Psoas muscle (tissue), 8 donors: ENCODE results near the gene ANKH. TPM values are rescaled to one million over a fixed set of nuclear protein-coding genes. Genes with fewer than 3 reads are reported as not detected.

Experiments
- ATAC-seq, 4 donors: fragments of 200-7000 bp; cut with Tn5 transposase; one replicate each; pipeline ENCODE4 v1.9.1; 2020; ENCODE audit warnings: moderate library complexity in 3 of 4, mild to moderate bottlenecking in 2 of 4
- DNase-seq, 2 donors: peaks; one replicate each; pipeline ENCODE4 v3.0.0-alpha.2; 2020
- H3K27ac ChIP-seq: fragments of 200-600 bp; one replicate; pipeline ENCODE4 v1.8.0; 2022
- H3K27me3 ChIP-seq, 3 donors: fragments of 200-600 bp in 1 of 3; one replicate each; pipeline versions ENCODE4 v1.6.1 to v1.8.0; 2013 to 2022; ENCODE audit warnings: low read length in 2 of 3, mild to moderate bottlenecking in 2 of 3, moderate library complexity in 1 of 3; ENCODE audit not compliant: insufficient read depth in 3 of 3
- H3K36me3 ChIP-seq, 2 donors: fragments of 200-600 bp in 1 of 2; one replicate each; pipeline versions ENCODE4 v1.6.1 to v1.8.0; 2013 to 2022; ENCODE audit warnings: low read depth in 1 of 2, mild to moderate bottlenecking in 1 of 2, moderate library complexity in 1 of 2; ENCODE audit not compliant: insufficient read depth in 1 of 2
- H3K4me1 ChIP-seq: fragments of 200-600 bp; one replicate; pipeline ENCODE4 v1.8.0; 2022
- H3K4me3 ChIP-seq: fragments of 200-600 bp; one replicate; pipeline ENCODE4 v1.8.0; 2022; ENCODE audit warnings: mild to moderate bottlenecking
- H3K9me3 ChIP-seq: fragments of 200-600 bp; one replicate; pipeline ENCODE4 v1.8.0; 2022
- CTCF ChIP-seq: fragments of 200-600 bp; IDR thresholded peaks from one replicate; pipeline ENCODE4 v1.8.0; 2022; ENCODE audit warnings: antibody characterized with exemption
- WGBS, 3 donors: extraction: QIAGEN DNeasy Blood & Tissue Kit; methylation state at CpG; one replicate each; pipeline versions ENCODE4 v1.1.6 to v1.1.7; 2013; 5-methylcytosine and 5-hydroxymethylcytosine counted together
- intact Hi-C, 2 donors: fragments of 100-400 bp; cut with DNase I; formaldehyde crosslinking; loops; one replicate each; pipeline versions ENCODE4 v1.11.0 to v1.14.2; 2022
- polyA plus RNA-seq, 3 donors: library from polyadenylated mRNA; stranded (reverse); fragments of 200-250 nt; gene quantifications; one replicate each; pipeline ENCODE4 v1.2.3, GENCODE V29; 2013
- total RNA-seq, 4 donors: library from RNA; stranded (reverse); fragmentation: NEBNext Ultra II Directional in 2 of 4; extraction: Animal tissue kit (Norgen Biotek cat#: 25700) in 2 of 4; gene quantifications; one replicate each; pipeline versions ENCODE4 v1.2.1 to v1.2.4, GENCODE V29; 2021 to 2023
- donor health status: healthy with polysubstance abuse.
- donor health status: DM: no; HTN: no; CAD: no; lungs with moderate emphysema.
- donor health status: Bipolar disorder and iron deficiency.
- donor health status: healthy.
- donor health status: DM: yes; HTN: yes; CAD: no.
- donor health status: DM: no; HTN: no; CAD: no.
- donor health status: DM: no; HTN: no; CAD: no.
- donor health status: DM: yes; HTN: yes; CAD: no.

ANKH gene
- total and polyA plus RNA-seq, 7 donors, result 24.0 to 92.8 (median 63.0) TPM

GRCh38 chr5:14681236-14681752, 190.3 kb downstream of the ANKH start:
- no peaks in the 10 kb centered on the region for H3K27me3 ChIP-seq
- 58 to 95% (median 86%) methylated on average over 10 of the region's 10 CpGs for WGBS, 3 donors
- intact Hi-C loops, result loop anchor here (10.0 kb wide), 2 partner anchors 94 to 184 kb away; no protein-coding TSS in a partner anchor
- H3K9me3 ChIP-seq, result no peaks in the 10 kb centered on the region
- no peak overlapping the region for H3K4me3 ChIP-seq
- H3K36me3 ChIP-seq, result peaks cover 9 to 48% of the 10 kb centered on the region in 2 donors
- no peak for ATAC-seq
- DNase-seq, result no peak
- peaks cover 45% of the 10 kb centered on the region for H3K4me1 ChIP-seq
- H3K27ac ChIP-seq, result no peak overlapping the region
- no peak for TF ChIP-seq CTCF

DNA sequence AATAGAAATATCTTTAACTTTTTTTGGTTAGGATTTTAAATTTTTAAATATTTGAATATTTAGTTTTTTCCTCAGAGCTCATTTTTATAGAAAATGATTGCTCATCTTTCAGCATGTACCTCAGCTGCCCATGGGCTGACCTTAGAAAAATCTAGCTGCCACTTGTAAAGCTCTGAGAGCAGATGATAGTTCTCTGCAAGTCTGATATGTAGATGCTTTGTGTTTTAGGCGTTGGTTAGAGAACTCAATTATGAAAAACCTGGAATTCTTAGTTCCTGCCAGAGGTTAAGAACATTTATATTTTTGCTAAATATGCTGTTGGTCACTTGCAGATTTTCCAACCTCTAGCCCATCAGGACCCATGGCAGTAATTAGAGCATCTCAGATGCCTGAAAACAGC, 192.0 kb downstream of the ANKH start:
- ATAC-seq (no peak), DNase-seq (no peak)
- intact Hi-C loops, result no loop called here
- Histone ChIP-seq H3K36me3 (peaks cover 9 to 43% of the 10 kb centered on the region in 2 donors), H3K27me3 (no peaks in the 10 kb centered on the region), H3K4me1 (peaks cover 37% of the 10 kb centered on the region), H3K27ac (no peak overlapping the region), H3K4me3 (no peak overlapping the region), H3K9me3 (no peaks in the 10 kb centered on the region)
- TF ChIP-seq CTCF, result no peak
- 87 to 97% (median 96%) methylated on average over 1 of the region's 1 CpG for WGBS, 3 donors

DNA sequence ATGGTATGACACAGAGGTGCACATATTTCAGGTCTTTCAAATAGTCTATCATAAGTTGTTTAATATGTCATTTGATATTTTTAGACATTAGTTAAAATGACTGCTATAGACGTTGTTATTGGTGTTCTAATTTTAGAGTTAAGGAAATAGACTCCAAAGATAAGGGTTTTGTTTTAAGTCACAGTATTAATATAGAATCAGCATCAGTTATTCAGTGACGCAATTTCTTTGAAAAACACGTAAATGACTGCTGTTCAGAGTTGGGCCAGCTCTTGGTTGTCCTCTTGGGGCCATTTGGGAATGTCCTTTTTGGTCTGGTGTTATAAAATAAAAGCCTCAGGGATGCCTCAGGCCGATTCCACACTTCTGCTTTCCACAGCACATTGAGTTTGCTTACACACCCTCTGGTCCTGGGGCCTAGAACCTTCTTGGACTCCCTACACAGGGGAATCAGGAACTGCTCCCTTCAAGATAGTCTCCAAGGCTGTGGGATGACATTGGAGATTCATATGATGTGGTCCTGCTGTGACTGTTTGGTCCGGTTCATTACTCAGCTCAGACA, 192.7 kb downstream of the ANKH start:
- Histone ChIP-seq H3K4me1 (peaks cover 30% of the 10 kb centered on the region), H3K27me3 (no peaks in the 10 kb centered on the region), H3K36me3 (peaks cover 9 to 42% of the 10 kb centered on the region in 2 donors), H3K9me3 (no peaks in the 10 kb centered on the region), H3K4me3 (no peak overlapping the region), H3K27ac (peak overlapping the region; percentile 53)
- no peak for DNase-seq
- 52 to 65% (median 55%) methylated on average over 5 of the region's 5 CpGs for WGBS, 3 donors
- TF ChIP-seq CTCF, result no peak
- intact Hi-C loops, result no loop called here
- peak; percentile 61 to 81 (median 70) for ATAC-seq

- peaks cover 3 to 18% of the 10 kb centered on the region in 2 donors for H3K36me3 ChIP-seq
- WGBS, 3 donors, result 42 to 72% (median 46%) methylated on average over 3 of the region's 3 CpGs
- no peaks in the 10 kb centered on the region for H3K27me3 ChIP-seq
- peaks cover 26% of the 10 kb centered on the region for H3K4me1 ChIP-seq
- ATAC-seq (peak; percentile 56 to 85 (median 72)), DNase-seq (no peak)
- intact Hi-C loops, result no loop called here
- H3K4me3 ChIP-seq, result no peak overlapping the region
- TF ChIP-seq CTCF, result no peak
- no peak overlapping the region for H3K27ac ChIP-seq
- no peaks in the 10 kb centered on the region for H3K9me3 ChIP-seq
Measured at GRCh38 chr5:14676320-14676719, 195.3 kb downstream of the ANKH start.

DNA sequence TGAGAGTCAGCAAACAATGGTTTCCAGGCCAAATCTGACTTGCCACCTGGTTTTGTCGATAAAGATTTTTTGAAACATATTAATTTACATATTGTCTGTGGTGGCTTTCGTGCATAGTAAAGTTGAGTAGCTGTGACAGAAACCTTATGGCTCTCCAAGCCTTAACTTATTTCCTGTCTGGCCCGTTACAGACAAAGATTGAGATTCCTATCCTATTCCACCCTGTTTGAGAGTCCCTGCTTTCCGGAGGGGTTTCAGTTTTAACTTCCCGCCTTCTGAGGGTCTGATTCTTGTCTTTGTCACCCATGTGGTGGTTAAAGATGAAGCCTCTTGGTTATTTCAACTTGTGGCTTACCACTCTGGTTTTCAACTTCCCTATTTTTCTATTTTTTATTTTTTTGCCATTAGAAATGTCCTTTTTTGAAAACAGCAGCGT, 195.7 kb downstream of the ANKH start:
- H3K4me3 ChIP-seq, result no peak overlapping the region
- intact Hi-C loops, result no loop called here

More for the DNA sequence above, 195.7 kb downstream of the ANKH start:
- ATAC-seq (no peak), DNase-seq (no peak)
- Histone ChIP-seq H3K4me1 (peaks cover 26% of the 10 kb centered on the region), H3K36me3 (peaks cover 3 to 13% of the 10 kb centered on the region in 2 donors), H3K9me3 (no peaks in the 10 kb centered on the region), H3K27ac (no peak overlapping the region), H3K27me3 (no peaks in the 10 kb centered on the region)
- no peak for TF ChIP-seq CTCF
- 67 to 76% (median 72%) methylated on average over 6 of the region's 6 CpGs for WGBS, 3 donors
